SU-DHL-6 (cell line): ENCODE data around the gene PRDM10.

ENCODE experiments used
- H2AFZ ChIP-seq: fragments of 200-600 bp; sonication (generic); 2 replicates; pipeline ENCODE4 v1.6.1; 2014; ENCODE audit warnings: low read depth, mild to moderate bottlenecking, moderate library complexity, mixed read lengths, antibody characterized with exemption, low read length; ENCODE audit not compliant: severe bottlenecking
- H3F3A ChIP-seq: fragments of 200-600 bp; shearing (Covaris generic); 2 replicates; pipeline ENCODE4 v1.6.0; 2016; ENCODE audit warnings: antibody characterized with exemption, mild to moderate bottlenecking; ENCODE audit not compliant: insufficient read depth
- H3K27ac ChIP-seq: fragments of 200-600 bp; sonication (generic); 2 replicates; pipeline ENCODE4 v1.5.1; 2016; ENCODE audit warnings: low read depth, mild to moderate bottlenecking, low read length, moderate library complexity, mixed read lengths
- H3K27me3 ChIP-seq: fragments of 200-600 bp; sonication (generic), shearing (Covaris generic); 2 replicates; pipeline ENCODE4 v1.6.0; 2014; ENCODE audit warnings: mild to moderate bottlenecking, low read length
- H3K36me3 ChIP-seq: fragments of 200-600 bp; sonication (generic); 2 replicates; pipeline ENCODE4 v1.6.1; 2014; ENCODE audit warnings: mild to moderate bottlenecking, low read length, mixed read lengths
- H3K4me2 ChIP-seq: fragments of 300-600, 200-600 bp; shearing (Covaris generic), sonication (generic); 2 replicates; pipeline ENCODE4 v1.6.0; 2014; ENCODE audit warnings: low read length, low read depth, mild to moderate bottlenecking; ENCODE audit not compliant: poor library complexity, severe bottlenecking
- H3K4me3 ChIP-seq: fragments of 200-600 bp; sonication (generic); 2 replicates; pipeline ENCODE4 v1.5.1; 2014; ENCODE audit warnings: antibody characterized with exemption, low read length, mild to moderate bottlenecking, mixed read lengths; ENCODE audit not compliant: insufficient read depth, poor library complexity, severe bottlenecking
- H3K79me2 ChIP-seq: fragments of 200-600 bp; sonication (generic); 2 replicates; pipeline ENCODE4 v1.6.1; 2014; ENCODE audit warnings: mild to moderate bottlenecking, low read length, moderate library complexity; ENCODE audit not compliant: insufficient read depth
- H3K9ac ChIP-seq: fragments of 200-600 bp; sonication (generic); 2 replicates; pipeline ENCODE4 v1.7.0; 2014; ENCODE audit warnings: mild to moderate bottlenecking, low read length
- H3K9me2 ChIP-seq: fragments of 200-600 bp; sonication (generic); replicated peaks from 2 replicates; pipeline ENCODE4 v1.6.1; 2014; ENCODE audit warnings: low read length; ENCODE audit not compliant: insufficient read depth
- H3K9me3 ChIP-seq: fragments of 200-600 bp; sonication (generic); 2 replicates; pipeline ENCODE4 v1.6.1; 2014; ENCODE audit warnings: low read length, mixed read lengths; ENCODE audit not compliant: insufficient read depth
- H4K20me1 ChIP-seq: fragments of 200-600 bp; sonication (generic); 2 replicates; pipeline ENCODE4 v1.6.1; 2014; ENCODE audit warnings: low read depth, mild to moderate bottlenecking, antibody characterized with exemption, low read length, moderate library complexity, mixed read lengths
- EZH2phosphoT487 ChIP-seq: fragments of 200-600 bp; sonication (generic), shearing (Covaris generic); conservative IDR thresholded peaks from 2 replicates; pipeline ENCODE4 v1.6.1; 2018; ENCODE audit warnings: mild to moderate bottlenecking, antibody characterized with exemption, low read length, moderate library complexity, mixed read lengths
- TF ChIP-seq, protein P1 (sequence below): fragments of 200-600 bp; sonication (generic); IDR thresholded peaks from one replicate; pipeline ENCODE4 v1.5.1; 2017; ENCODE audit warnings: antibody characterized with exemption, mild to moderate bottlenecking, low read length, moderate library complexity; ENCODE audit not compliant: insufficient read depth, poor library complexity, severe bottlenecking

PRDM10 gene

DNA sequence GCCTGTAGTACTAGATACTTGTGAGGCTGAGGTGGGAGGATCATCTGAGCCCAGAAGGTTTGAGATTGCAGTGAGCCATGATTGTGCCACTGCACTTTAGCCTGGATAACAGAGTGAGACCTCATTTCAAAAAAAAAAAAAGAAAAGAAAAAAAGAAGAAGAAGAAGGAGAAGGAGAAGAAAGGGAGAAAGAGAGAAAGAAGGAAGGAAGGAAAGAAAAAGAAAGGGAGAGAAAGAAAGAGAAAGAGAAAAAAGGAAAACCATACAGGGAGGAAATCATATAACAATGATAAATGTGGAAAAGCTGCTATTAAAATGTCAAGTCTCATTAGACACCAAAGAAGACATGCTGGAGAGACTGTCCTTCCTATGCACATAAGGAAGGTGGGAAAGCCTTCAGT is 5.7 kb upstream of the PRDM10 start:
- no peaks in the 10 kb centered on the region for H3K9me2 ChIP-seq
- H3K36me3 ChIP-seq = no peaks in the 10 kb centered on the region
- H3F3A ChIP-seq = peaks cover 30% of the 10 kb centered on the region
- no peak overlapping the region for H3K27ac ChIP-seq
- H3K79me2 ChIP-seq = no peaks in the 10 kb centered on the region
- H3K9ac ChIP-seq = no peak overlapping the region
- no peaks in the 10 kb centered on the region for H3K9me3 ChIP-seq
- no peaks in the 10 kb centered on the region for H3K27me3 ChIP-seq
- H3K4me3 ChIP-seq = no peak overlapping the region
- TF ChIP-seq, protein P1, sequence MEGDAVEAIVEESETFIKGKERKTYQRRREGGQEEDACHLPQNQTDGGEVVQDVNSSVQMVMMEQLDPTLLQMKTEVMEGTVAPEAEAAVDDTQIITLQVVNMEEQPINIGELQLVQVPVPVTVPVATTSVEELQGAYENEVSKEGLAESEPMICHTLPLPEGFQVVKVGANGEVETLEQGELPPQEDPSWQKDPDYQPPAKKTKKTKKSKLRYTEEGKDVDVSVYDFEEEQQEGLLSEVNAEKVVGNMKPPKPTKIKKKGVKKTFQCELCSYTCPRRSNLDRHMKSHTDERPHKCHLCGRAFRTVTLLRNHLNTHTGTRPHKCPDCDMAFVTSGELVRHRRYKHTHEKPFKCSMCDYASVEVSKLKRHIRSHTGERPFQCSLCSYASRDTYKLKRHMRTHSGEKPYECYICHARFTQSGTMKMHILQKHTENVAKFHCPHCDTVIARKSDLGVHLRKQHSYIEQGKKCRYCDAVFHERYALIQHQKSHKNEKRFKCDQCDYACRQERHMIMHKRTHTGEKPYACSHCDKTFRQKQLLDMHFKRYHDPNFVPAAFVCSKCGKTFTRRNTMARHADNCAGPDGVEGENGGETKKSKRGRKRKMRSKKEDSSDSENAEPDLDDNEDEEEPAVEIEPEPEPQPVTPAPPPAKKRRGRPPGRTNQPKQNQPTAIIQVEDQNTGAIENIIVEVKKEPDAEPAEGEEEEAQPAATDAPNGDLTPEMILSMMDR = no peak
- TF ChIP-seq EZH2phosphoT487 = no peak
- H4K20me1 ChIP-seq = no peaks in the 10 kb centered on the region
- H2AFZ ChIP-seq = no peak overlapping the region
- H3K4me2 ChIP-seq = no peak overlapping the region

DNA sequence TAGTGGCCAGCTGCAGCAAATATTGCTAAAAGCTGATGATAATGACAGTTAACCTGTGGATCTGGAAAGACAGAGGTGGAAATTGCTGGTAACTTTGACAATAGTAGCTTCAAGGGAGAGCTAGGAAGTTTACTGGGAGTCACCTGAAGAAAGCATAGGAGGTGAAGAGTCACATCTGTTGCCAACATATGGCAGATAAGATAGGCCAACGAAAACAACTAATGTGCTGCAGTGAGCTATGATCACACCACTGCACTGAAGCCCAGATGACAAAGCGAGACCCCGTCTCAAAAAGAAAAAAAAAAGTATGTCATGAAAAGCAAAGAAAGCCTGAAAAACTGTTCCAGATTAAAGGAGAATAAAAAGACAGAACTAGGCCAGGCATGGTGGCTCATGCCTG is 4.3 kb upstream of the PRDM10 start:
- no peaks in the 10 kb centered on the region for H3K9me2 ChIP-seq
- H3K4me2 ChIP-seq = no peak overlapping the region
- no peak overlapping the region for H2AFZ ChIP-seq
- H3K27ac ChIP-seq = no peak overlapping the region
- H3K9me3 ChIP-seq = no peaks in the 10 kb centered on the region
- no peaks in the 10 kb centered on the region for H3K79me2 ChIP-seq
- peaks cover 29% of the 10 kb centered on the region for H3F3A ChIP-seq
- no peak for TF ChIP-seq EZH2phosphoT487
- TF ChIP-seq, protein P1 = no peak
- no peaks in the 10 kb centered on the region for H3K27me3 ChIP-seq
- H3K4me3 ChIP-seq = no peak overlapping the region
- H4K20me1 ChIP-seq = no peaks in the 10 kb centered on the region
- no peaks in the 10 kb centered on the region for H3K36me3 ChIP-seq
- no peak overlapping the region for H3K9ac ChIP-seq

DNA sequence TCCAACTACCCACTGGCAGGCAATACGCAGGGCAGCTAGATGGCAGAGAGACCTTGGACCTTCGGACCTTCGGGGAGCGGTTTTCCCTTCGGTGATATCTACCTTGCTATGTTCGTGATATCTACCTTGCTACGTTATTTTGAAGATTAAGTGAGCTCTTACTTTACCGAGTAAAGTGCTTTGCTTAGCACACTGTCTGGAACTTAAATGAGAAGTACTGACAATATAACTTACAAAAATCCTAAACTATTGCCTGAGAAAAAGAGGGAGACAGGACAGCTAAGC is 1.0 kb upstream of the PRDM10 start:
- Histone ChIP-seq H3F3A (peaks cover 45% of the 10 kb centered on the region), H3K27me3 (no peaks in the 10 kb centered on the region), H3K9me3 (no peaks in the 10 kb centered on the region), H3K36me3 (no peaks in the 10 kb centered on the region), H3K9me2 (no peaks in the 10 kb centered on the region), H3K4me2 (peak overlapping the region; percentile 97), H2AFZ (no peak overlapping the region), H3K9ac (peak overlapping the region; percentile 96), H4K20me1 (no peaks in the 10 kb centered on the region), H3K79me2 (peaks cover 19% of the 10 kb centered on the region), H3K27ac (peak overlapping the region; percentile 100), H3K4me3 (peak overlapping the region; percentile 79)
- TF ChIP-seq EZH2phosphoT487 = no peak
- TF ChIP-seq, protein P1 = no peak
